A673 (cell line): ENCODE results near the gene CCDC137. TPM values are rescaled to one million over a fixed set of nuclear protein-coding genes. Genes with fewer than 3 reads are reported as not detected.

Source experiments
- BruUV-seq: library from RNA; stranded (reverse); fragments of 400-500 nt; replicated peaks from 2 replicates; lab custom pipeline; 2021; lab: Mats Ljungman, UMichigan
- CTCF ChIA-PET: fragments of 300-600 bp; sonication (Branson Sonifier 250); formaldehyde crosslinking; loops from one replicate; lab custom pipeline; 2022; ENCODE audit warnings: antibody characterized with exemption; lab: Charles Lee
- POLR2A ChIA-PET: fragments of 300-600 bp; sonication (Branson Sonifier 250); formaldehyde crosslinking; loops from one replicate; lab custom pipeline; 2022; ENCODE audit warnings: antibody characterized with exemption; ENCODE audit not compliant: low non-redundant PET; lab: Charles Lee
- DNase-seq: peaks from one replicate; pipeline ENCODE4 v3.0.0-alpha.2; 2015; ENCODE audit warnings: low spot score
- H3K27ac ChIP-seq: fragments of 200-600 bp; sonication (generic); 2 replicates; pipeline ENCODE4 v1.5.1; 2016; ENCODE audit warnings: mixed run types, low read depth, mild to moderate bottlenecking, mixed read lengths, antibody characterized with exemption, low read length; ENCODE audit not compliant: poor library complexity, severe bottlenecking
- H3K27me3 ChIP-seq: fragments of 200-600 bp; sonication (generic); replicated peaks from 2 replicates; pipeline ENCODE4 v1.6.1; 2017; ENCODE audit warnings: mixed run types, low read depth, mild to moderate bottlenecking, mixed read lengths, antibody characterized with exemption, low read length; ENCODE audit not compliant: insufficient read depth, poor library complexity
- H3K36me3 ChIP-seq: fragments of 200-600 bp; sonication (generic); 2 replicates; pipeline ENCODE4 v1.6.1; 2016; ENCODE audit warnings: mixed run types, mild to moderate bottlenecking, mixed read lengths, antibody characterized with exemption, low read length; ENCODE audit not compliant: insufficient read depth, poor library complexity, severe bottlenecking
- H3K4me1 ChIP-seq: fragments of 200-600 bp; sonication (generic); 2 replicates; pipeline ENCODE4 v1.6.1; 2017; ENCODE audit warnings: mixed run types, mild to moderate bottlenecking, mixed read lengths, antibody characterized with exemption, low read length; ENCODE audit not compliant: insufficient read depth, poor library complexity, severe bottlenecking
- H3K4me3 ChIP-seq: fragments of 200-600 bp; sonication (generic); 2 replicates; pipeline ENCODE4 v1.5.1; 2016; ENCODE audit warnings: low read depth, mixed run types, mild to moderate bottlenecking, mixed read lengths, low read length; ENCODE audit not compliant: poor library complexity, severe bottlenecking
- H3K9me3 ChIP-seq: fragments of 200-600 bp; sonication (generic); 2 replicates; pipeline ENCODE4 v1.6.1; 2016; ENCODE audit warnings: mixed run types, low read depth, mild to moderate bottlenecking, mixed read lengths, antibody characterized with exemption, low read length; ENCODE audit not compliant: poor library complexity, severe bottlenecking
- CTCF ChIP-seq: fragments of 300-800, 200-600 bp; sonication (generic); conservative IDR thresholded peaks from 2 replicates; pipeline ENCODE4 v1.5.1; 2017; ENCODE audit warnings: low read depth, mild to moderate bottlenecking, antibody characterized with exemption, low read length, moderate library complexity, mixed read lengths
- EZH2 ChIP-seq: fragments of 200-600 bp; sonication (generic); IDR thresholded peaks from 2 replicates; pipeline ENCODE4 v1.6.1; 2017; ENCODE audit warnings: borderline replicate concordance, low read depth, mild to moderate bottlenecking, mixed read lengths, antibody characterized with exemption, low read length; ENCODE audit not compliant: poor library complexity, severe bottlenecking
- intact Hi-C: fragments of 100-400 bp; cut with micrococcal nuclease; formaldehyde crosslinking; loops from one replicate; pipeline ENCODE4 v1.10.0; 2022; ENCODE audit not compliant: unreplicated experiment
- total RNA-seq: library from RNA; stranded (reverse); gene quantifications from 2 replicates; pipeline ENCODE4 v1.2.3, GENCODE V29; 2021

Gene CCDC137
- total RNA-seq, 1 experiment from 2014 or later = 56.3 TPM

- intact Hi-C loops = no loop called here
- Histone ChIP-seq H3K27me3 (no peaks in the 10 kb centered on the region), H3K4me1 (peaks cover 18% of the 10 kb centered on the region), H3K9me3 (no peaks in the 10 kb centered on the region), H3K27ac (peak overlapping the region; percentile 94), H3K4me3 (peak overlapping the region; percentile 89), H3K36me3 (peaks cover 5% of the 10 kb centered on the region)
- TSS peak; percentile 70 for BruUV-seq
- ChIA-PET CTCF (no interaction called here), POLR2A (no interaction called here)
- DNase-seq = no peak
- no peak for TF ChIP-seq CTCF
- TF ChIP-seq EZH2 = no peak
Observed at GRCh38 chr17:81635431-81635830, 31.1 kb upstream of the CCDC137 start.

GRCh38 chr17:81635973-81636504 lies 30.5 kb upstream of the CCDC137 start:
- DNase-seq = no peak
- peaks cover 5% of the 10 kb centered on the region for H3K36me3 ChIP-seq
- peak overlapping the region; percentile 89 for H3K4me3 ChIP-seq
- H3K4me1 ChIP-seq = peaks cover 18% of the 10 kb centered on the region
- TF ChIP-seq CTCF = no peak
- no peak for TF ChIP-seq EZH2
- ChIA-PET CTCF (no interaction called here), POLR2A (interaction anchor here (0.5 kb wide), 1 partner anchor 123 kb away, joined by 3 read pairs; no protein-coding TSS in a partner anchor)
- H3K27ac ChIP-seq = peak overlapping the region; percentile 94
- H3K27me3 ChIP-seq = no peaks in the 10 kb centered on the region
- BruUV-seq = no TSS peak
- no peaks in the 10 kb centered on the region for H3K9me3 ChIP-seq
- intact Hi-C loops = no loop called here

- peak; percentile 93 for DNase-seq
- POLR2A ChIA-PET = no interaction called here
- Histone ChIP-seq H3K36me3 (peaks cover 1% of the 10 kb centered on the region), H3K4me3 (peak within 1 kb of the TSS; percentile 89), H3K27me3 (no peaks in the 10 kb centered on the region), H3K9me3 (no peaks in the 10 kb centered on the region), H3K4me1 (peaks cover 18% of the 10 kb centered on the region), H3K27ac (peak within 1 kb of the TSS; percentile 94)
- intact Hi-C loops = no loop called here
- TF ChIP-seq CTCF (no peak), EZH2 (no peak)
- no TSS peak for BruUV-seq
- CTCF ChIA-PET = no interaction called here
Observed at GRCh38 chr17:81636505-81637288, 29.8 kb upstream of the CCDC137 start, which contains the start of the genes NPLOC4 and TSPAN10. Gene NPLOC4, minus strand, starts transcription at chr17:81637112. Its CDS starts 182 bp downstream, at chr17:81636930. Gene TSPAN10, plus strand, starts transcription at chr17:81637196. Its CDS starts 5,217 bp downstream, at chr17:81642413.
